HG03039 (cell line): ENCODE measurements around the gene FAM120A.

ENCODE experiments used
- ATAC-seq: cut with Tn5 transposase; IDR thresholded peaks from one replicate; pipeline ENCODE4 v1.9.1; 2021; ENCODE audit warnings: mild to moderate bottlenecking, moderate library complexity; ENCODE audit not compliant: unreplicated experiment

FAM120A gene

GRCh38 chr9:93613791-93614190 is 162.3 kb downstream of the FAM120A start:
- ATAC-seq: no peak

- ATAC-seq: no peak
Observed at GRCh38 chr9:93614830-93615468, 163.5 kb downstream of the FAM120A start.
